Activated T-cell treated with anti-CD3 and anti-CD28 coated beads for 24 hours (primary cell): ENCODE results near the gene KAT8.
"Not testable (repeated sequence)": the region's sequence is repeated elsewhere in the genome, so short reads cannot be mapped to it uniquely, and the experiment has no call there.

ENCODE experiments used
- DNase-seq: peaks from one replicate; pipeline ENCODE4 v3.0.0-alpha.2; 2020; ENCODE audit warnings: low read depth

The KAT8 gene

GRCh38 chr16:31148896-31149295 lies 31.4 kb downstream of the KAT8 start:
- DNase-seq: no peak

- no peak for DNase-seq
Observed at GRCh38 chr16:31149332-31149731, 31.9 kb downstream of the KAT8 start.

GRCh38 chr16:31149894-31150890 lies 32.7 kb downstream of the KAT8 start, which contains the start of gene PRSS36:
Gene PRSS36 (minus strand): TSS chr16:31150066. CDS start chr16:31150035, 31 bp downstream.
- DNase-seq: no peak

- not testable (repeated sequence) for DNase-seq
Observed at GRCh38 chr16:31150976-31151375, 33.5 kb downstream of the KAT8 start.

- no peak for DNase-seq
Observed at GRCh38 chr16:31157136-31157535, 39.7 kb downstream of the KAT8 start.

- DNase-seq: no peak
Observed at GRCh38 chr16:31167315-31167714, 49.9 kb downstream of the KAT8 start.

GRCh38 chr16:31168848-31169247 lies 51.4 kb downstream of the KAT8 start:
- no peak for DNase-seq

- DNase-seq: not testable (repeated sequence)
Observed at GRCh38 chr16:31170048-31170447, 52.6 kb downstream of the KAT8 start.

GRCh38 chr16:31177136-31177535 lies 59.7 kb downstream of the KAT8 start:
- peak; percentile 35 for DNase-seq

- DNase-seq: no peak
Observed at GRCh38 chr16:31179219-31179746, 61.8 kb downstream of the KAT8 start.

- DNase-seq: peak; percentile 85
Observed at GRCh38 chr16:31179747-31180459, 62.4 kb downstream of the KAT8 start, which contains the start of gene FUS. Gene FUS (plus strand): TSS chr16:31180139. CDS start chr16:31180215, 76 bp downstream.
